DOHH2 (cell line): ENCODE results near the gene ATAD2B.

ENCODE experiments used
- CTCF ChIP-seq: fragments of 200-600 bp; sonication (generic); IDR thresholded peaks from one replicate; pipeline ENCODE4 v1.5.1; 2014; ENCODE audit warnings: antibody characterized with exemption, mild to moderate bottlenecking, low read depth, low read length; ENCODE audit not compliant: poor library complexity, severe bottlenecking
- EZH2phosphoT487 ChIP-seq: fragments of 200-600 bp; sonication (generic); IDR thresholded peaks from 2 replicates; pipeline ENCODE4 v1.6.1; 2017; ENCODE audit warnings: borderline replicate concordance, mild to moderate bottlenecking, antibody characterized with exemption, low read length, moderate library complexity, mixed read lengths

- TF ChIP-seq CTCF, result no peak
- TF ChIP-seq EZH2phosphoT487, result no peak
Observed at GRCh38 chr2:23707096-23707495, 219.8 kb downstream of the ATAD2B start.
